ENCODE results near the gene CDK2.
"Not testable (repeated sequence)": the region's sequence is repeated elsewhere in the genome, so short reads cannot be mapped to it uniquely, and the experiment has no call there.

Gene CDK2

DNA sequence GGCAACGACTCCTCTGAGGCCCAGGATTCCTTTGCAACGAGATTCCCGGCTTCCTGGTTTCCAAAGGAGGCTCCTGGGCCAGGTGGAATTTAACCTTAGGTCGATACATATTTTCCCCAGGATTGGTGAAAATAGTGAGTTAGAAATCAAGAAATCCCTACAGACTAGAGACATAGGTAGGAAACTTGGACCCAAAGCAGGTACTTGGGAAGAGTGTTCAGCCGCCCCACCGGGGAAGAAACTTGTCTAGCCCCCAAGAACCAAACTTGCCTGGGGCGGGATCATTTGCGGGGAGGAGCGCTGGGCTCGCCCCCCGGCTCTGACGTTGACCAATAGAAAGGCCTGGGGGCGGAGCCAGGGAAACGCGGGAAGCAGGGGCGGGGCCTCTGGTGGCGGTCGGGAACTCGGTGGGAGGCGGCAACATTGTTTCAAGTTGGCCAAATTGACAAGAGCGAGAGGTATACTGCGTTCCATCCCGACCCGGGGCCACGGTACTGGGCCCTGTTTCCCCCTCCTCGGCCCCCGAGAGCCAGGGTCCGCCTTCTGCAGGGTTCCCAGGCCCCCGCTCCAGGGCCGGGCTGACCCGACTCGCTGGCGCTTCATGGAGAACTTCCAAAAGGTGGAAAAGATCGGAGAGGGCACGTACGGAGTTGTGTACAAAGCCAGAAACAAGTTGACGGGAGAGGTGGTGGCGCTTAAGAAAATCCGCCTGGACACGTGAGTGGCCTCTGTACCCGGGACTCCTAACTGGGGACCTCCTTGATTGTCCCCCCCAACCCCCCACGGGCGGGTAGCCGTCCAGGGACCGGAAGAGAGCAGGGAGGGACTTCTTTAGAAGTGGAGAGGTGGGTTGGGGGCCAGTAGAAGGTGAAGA is at the start of gene CDK2:
Gene CDK2, plus strand, starts transcription at position 423 of the 874 bp plus-strand sequence. Its CDS starts 179 bp downstream, at position 602.
- in situ Hi-C loops (cut with HindIII; ENCODE audit: low sequenced_read_pairs) = no loop called here

DNA sequence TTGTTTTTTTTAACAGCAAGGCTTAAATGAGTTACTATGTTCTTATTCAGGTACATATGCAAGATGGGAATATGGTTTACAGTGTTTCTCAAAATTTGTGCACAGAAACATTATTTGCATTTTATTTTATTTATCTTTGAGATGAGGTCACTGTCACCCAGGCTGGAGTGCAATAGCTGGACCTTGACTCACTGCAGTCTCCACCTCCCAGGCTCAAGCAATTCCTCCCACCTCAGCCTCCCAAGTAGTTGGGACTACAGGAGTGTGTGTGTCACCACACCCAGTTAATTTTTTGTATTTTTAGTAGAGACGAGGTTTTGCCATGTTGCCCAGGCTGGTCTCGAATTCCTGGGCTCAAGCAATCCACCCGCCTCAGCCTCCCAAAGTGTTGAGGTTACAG is 47.6 kb upstream of the CDK2 start:
- in situ Hi-C loops (cut with HindIII; ENCODE audit: low sequenced_read_pairs) = not testable (repeated sequence)

DNA sequence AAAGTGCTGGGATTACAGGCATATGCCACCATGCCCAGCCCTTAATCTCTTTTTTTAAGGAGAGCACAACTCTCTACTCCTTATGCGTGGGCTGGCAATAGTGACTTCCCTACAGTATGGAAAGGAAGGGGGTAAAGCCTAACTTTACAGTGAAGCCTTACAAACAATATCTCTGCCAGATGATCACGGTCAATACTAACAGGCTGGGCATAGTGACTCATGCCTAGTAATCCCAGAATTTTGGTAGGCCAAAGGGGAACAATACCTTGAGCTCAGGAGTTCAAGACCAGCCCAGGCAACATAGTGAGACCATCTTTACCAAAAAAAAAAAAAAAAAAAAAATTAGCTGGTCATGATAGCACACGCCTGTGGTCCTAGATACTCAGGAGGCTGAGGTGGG is 44.5 kb upstream of the CDK2 start:
- in situ Hi-C loops (cut with HindIII; ENCODE audit: low sequenced_read_pairs) = no loop called here

DNA sequence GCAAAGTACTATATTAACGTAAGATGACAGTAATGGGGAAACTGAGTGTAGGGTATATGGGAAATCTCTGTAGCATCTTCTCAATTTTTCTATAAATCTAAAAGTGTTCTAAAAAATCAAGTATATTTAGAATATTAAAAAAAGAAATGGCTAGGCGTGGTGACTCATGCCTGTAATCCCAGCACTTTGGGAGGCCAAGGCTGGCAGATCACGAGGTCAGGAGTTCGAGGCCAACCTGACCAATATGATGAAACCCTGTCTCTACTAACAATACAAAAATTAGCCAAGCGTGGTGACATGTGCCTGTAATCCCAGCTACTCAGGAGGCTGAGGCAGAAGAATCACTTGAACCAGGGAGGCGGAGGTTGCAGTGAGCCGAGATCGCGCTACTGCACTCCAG is 43.0 kb upstream of the CDK2 start:
- in situ Hi-C loops (cut with HindIII; ENCODE audit: low sequenced_read_pairs) = not testable (repeated sequence)

DNA sequence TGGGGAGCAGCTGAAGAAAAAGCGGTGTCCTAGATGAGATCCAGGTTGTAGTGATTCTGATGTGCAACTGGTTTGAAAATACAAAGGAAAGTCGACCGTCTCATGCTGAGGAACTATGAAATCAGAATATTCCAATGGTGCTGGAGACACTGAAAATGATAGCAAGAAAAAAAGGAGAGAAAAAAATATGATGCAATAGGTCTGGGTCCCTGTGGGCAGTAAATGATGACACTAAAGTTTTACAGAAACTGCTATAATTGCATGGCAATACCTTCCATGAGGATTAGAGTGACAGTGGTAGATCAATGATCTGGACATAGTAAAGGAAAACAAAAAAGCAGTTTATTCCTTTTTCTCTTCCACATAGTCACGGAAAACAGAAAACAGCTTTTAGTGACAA is 41.3 kb upstream of the CDK2 start:
- in situ Hi-C loops (cut with HindIII; ENCODE audit: low sequenced_read_pairs) = loop anchor here (5.0 kb wide), 2 partner anchors 43 to 83 kb away; partner anchors contain the start of gene MMP19

DNA sequence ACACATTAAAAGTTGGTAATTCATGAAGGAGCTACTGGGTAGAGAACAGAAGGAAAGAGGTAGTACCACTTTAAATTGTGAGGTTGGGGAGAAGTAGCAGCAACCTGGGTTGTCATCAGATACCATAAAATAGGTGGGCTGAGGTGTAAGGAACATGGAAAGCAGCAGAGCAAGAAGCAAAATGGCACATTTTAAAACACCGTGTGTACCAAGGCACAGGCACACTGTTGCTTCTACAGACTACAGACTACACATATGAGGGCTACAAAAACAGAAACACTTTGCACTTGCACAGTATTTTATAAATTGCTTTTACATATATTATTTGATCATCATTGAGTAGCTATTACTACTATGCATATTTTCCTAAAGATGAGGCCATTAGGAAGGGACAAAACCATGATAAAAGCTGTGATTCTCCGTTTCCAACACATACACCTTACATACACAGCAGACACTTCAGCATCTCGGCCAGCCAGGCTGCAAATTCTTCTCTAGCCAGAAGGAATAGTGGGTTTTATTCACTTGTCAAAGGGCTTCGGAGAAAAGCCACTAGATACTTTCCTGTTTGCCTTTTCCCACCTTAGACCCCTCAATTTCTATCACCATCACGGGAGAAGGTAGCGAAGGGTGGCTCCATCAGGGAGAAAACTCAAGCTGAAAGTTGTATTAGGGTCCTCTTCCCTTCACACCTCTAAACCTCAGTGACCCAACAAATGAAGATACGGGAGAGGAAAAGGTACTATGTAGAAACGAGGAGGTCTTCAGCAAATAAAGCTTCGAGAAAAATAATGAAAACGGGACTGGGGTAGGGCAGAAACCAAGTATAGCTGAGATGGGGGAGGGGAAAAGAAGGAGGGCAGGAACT is 40.5 kb upstream of the CDK2 start:
- in situ Hi-C loops (cut with HindIII; ENCODE audit: low sequenced_read_pairs) = loop anchor here (5.0 kb wide), 2 partner anchors 44 to 84 kb away; partner anchors contain the start of gene MMP19

DNA sequence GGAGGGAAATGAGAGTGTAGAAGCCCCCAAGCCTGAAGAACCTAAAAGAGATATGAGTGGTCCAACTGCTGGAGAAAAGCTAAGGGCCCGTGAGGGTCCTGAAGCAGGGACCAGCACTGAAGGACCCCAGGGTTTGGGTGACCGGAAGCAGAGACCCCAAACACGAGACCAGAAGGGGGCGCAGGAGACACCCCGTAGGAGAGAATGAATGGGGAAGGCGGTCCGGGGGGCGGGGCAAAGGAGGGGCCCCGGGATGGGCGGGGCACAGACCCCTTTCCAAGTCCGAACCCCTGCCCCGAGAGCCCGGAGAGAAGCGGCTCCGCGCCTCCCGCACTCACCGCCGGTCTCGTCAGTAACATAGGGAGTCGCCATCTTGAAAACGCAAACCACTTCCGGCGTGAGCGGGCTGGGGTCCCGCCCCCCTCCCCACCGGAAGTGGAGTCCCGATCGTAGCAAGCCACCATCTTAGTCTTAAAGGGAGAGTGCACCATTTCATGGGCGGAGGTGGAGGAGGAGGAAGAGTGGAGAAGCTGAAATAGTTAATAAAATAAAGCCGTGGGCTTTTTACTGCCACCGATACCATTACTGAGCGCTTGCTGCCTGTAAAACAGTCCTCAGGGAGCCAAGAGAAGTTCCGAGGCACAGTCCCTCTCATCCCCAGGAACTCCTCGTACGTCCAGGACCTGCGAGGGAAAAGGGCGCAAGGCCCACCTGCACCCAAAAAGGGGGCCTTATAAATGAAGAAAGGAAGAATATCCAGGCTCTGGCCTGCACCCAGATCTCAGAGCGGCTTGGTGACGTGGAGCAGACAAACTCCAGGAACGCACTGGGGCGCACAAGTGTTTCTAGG is 39.7 kb upstream of the CDK2 start:
- in situ Hi-C loops (cut with HindIII; ENCODE audit: low sequenced_read_pairs) = loop anchor here (5.0 kb wide), 2 partner anchors 45 to 85 kb away; partner anchors contain the start of gene MMP19

DNA sequence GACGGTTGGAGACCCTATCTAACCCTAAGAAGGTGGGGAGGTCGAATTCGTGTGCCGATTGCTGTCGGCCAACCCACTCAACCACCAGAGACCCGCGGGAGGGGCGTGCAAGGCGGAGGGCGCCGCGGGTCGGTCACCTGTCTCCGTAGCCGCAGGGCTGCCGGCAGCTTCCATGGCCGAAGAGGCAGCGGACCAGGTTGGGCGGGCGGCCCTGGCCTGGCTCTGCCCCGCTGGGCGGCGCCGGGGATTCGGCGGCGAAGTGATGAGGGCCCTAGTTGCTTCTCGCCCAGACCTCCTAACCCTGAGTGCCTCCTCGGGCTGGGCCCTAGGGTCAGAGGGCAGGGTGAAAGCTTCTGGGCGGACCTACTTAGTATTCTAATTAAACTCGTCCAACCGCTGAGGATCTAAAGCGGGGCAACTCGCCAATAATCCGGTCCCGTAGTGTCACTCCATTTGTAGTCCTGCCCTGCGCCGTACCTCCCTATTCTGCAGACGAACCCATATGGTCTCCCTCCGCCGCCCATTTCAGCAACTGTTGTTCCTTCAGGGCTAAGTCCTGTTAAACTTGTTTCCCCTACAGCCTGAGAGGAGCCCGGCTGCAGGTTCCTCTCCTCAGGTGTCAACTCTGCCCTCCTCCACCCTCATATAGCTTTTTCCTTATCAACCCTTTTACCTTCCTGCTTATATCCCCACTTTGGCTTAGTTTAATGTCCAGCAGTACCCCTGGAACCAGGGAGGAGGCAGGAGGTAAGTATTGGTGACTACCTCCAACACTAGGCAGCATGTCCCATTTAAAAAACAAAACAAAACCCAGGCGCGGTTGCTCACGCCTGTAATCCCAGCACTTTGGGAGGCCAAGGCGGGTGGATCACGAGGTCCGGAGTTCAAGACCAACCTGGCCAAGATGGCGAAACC is 38.8 kb upstream of the CDK2 start, which contains the start of gene PYM1:
Gene PYM1, minus strand, starts transcription at position 307 of the 915 bp plus-strand sequence. Its CDS starts 133 bp downstream, at position 174.
- in situ Hi-C loops (cut with HindIII; ENCODE audit: low sequenced_read_pairs) = loop anchor here (5.0 kb wide), 2 partner anchors 46 to 86 kb away; partner anchors contain the start of gene MMP19

DNA sequence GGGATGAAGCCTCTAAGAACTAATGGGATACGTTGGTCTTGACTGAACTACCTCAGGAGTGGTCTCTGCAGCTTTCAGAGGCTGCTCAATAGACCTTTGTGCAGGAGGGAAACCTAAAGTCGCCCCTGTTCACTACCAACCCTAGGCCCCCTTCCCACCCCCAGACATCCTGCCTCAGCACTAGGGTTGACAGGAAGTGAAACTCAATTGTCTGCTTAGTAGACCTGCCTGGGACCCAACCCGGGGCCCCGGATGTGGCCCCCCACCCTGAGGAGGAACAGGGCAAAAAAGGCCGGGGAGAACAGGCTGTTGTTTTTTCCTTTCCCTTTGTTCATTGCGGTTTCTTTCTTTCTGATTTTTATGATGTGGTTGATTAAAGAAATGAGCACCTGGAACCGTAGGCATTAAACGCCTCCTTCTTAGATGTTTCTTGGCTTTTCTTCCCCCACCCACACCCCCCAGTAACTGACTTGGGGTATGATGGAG is 37.3 kb upstream of the CDK2 start:
- in situ Hi-C loops (cut with HindIII; ENCODE audit: low sequenced_read_pairs) = loop anchor here (5.0 kb wide), 2 partner anchors 47 to 87 kb away; partner anchors contain the start of gene MMP19

DNA sequence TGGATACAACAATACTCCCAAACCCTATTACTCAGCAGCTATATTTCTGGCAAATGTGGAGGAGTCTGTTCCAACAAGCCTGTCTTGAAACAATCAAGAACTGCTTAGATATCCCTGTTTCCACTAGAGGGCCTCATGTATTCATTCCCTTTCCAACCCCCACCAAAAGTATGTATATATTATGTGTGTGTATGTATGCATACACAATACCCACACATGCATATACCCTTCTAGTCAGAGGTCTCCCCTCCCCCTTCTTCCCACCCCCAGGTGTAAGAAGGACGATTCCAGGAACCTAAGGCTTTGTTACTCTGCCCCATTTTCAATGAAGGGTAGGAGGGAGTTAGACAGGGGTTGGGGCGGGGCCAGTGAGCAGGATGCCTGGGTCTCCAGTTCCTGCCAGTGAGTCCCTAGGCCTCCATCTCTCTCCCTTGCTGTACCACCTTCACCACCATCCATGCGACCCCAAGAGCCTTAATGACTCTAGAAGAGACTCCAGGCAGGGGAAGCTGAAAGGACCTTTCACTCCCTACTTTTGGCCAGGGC is 35.8 kb upstream of the CDK2 start, which contains the start of gene DGKA:
Gene DGKA, plus strand, starts transcription at position 392 of the 546 bp plus-strand sequence. CDS start 5,342 bp downstream, outside the sequence.
- in situ Hi-C loops (cut with HindIII; ENCODE audit: low sequenced_read_pairs) = loop anchor here (5.0 kb wide), 1 partner anchor 114 kb away; the partner anchor contains the start of genes ORMDL2 and SARNP

DNA sequence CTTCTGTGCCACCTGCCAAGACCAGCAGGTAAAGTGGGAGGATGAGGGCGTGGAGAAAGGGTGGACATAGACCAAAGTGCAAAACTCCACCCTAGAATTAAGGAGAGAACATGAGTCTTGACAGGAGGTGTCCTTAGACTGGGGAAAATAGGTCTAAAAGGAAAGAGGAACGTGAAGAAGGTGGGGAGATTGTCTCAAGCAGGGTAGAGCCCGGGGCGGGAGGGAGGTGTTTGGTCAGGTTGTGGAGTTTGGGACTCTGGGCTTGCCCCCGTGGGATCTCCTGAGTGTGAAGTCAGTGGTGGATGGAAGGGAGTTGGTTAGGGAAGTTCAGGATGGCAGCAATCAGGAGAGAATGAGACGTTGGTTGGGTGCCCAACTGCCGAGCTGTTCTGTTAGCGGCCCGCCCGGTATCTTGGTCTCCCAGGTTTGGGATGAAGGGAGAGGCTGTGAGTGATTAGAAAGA is 35.3 kb upstream of the CDK2 start:
- in situ Hi-C loops (cut with HindIII; ENCODE audit: low sequenced_read_pairs) = loop anchor here (5.0 kb wide), 1 partner anchor 114 kb away; the partner anchor contains the start of genes ORMDL2 and SARNP

DNA sequence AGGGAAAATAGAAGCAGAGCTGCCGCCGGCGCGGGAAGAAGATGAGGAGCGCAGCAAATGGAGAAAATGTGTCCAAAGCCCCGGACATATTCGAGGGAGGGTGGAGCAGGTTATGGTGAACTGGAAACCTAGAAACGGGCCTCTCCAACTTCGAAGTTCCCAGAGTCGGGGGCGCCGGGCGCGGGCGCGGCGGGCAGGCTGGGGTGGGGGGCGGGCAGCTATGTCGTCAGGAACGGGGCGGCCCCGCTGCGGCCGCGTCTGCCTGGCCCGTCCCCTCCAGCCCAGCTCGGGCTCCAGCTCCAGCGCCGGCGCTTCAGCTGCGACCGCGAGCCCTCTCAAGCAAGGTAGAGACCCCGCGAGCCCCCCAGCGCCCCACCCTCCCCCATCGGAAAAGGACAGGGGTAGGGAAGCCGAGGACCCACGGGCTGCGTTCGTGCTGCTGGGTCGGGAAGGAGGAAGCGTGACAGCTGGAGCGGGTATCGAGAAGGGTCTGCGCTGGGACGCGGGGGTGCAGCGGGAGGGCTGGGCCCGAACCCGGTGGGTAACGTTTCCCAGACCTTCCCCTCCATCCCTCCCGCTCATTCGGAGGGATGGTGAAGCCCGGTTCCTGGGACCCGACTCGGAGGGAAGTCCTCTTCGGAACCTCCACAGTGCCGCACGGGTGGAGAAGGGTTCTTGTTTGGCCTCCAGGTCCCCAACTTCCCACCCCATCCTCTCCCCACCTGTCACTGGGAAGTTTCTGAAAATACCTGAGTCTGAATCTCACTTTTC is 34.7 kb upstream of the CDK2 start:
- in situ Hi-C loops (cut with HindIII; ENCODE audit: low sequenced_read_pairs) = loop anchor here (5.0 kb wide), 1 partner anchor 115 kb away; the partner anchor contains the start of genes ORMDL2 and SARNP

DNA sequence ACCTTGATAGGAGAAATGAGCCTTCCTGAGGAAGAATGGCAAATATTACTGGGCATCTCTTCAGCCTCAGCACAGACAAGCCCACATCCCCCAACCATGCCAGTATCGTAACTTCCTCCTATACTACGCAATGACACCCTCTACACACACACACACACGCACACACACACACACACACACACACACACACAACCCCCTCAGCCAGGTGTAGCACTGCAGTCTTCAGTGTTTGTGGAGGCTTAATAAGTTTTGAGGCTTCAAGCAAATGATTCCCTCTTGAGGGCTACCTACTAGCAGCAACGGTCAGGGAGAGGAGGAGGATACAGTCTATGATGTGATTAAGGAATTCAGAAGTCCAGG is 34.1 kb upstream of the CDK2 start:
- in situ Hi-C loops (cut with HindIII; ENCODE audit: low sequenced_read_pairs) = loop anchor here (5.0 kb wide), 1 partner anchor 115 kb away; the partner anchor contains the start of genes ORMDL2 and SARNP

DNA sequence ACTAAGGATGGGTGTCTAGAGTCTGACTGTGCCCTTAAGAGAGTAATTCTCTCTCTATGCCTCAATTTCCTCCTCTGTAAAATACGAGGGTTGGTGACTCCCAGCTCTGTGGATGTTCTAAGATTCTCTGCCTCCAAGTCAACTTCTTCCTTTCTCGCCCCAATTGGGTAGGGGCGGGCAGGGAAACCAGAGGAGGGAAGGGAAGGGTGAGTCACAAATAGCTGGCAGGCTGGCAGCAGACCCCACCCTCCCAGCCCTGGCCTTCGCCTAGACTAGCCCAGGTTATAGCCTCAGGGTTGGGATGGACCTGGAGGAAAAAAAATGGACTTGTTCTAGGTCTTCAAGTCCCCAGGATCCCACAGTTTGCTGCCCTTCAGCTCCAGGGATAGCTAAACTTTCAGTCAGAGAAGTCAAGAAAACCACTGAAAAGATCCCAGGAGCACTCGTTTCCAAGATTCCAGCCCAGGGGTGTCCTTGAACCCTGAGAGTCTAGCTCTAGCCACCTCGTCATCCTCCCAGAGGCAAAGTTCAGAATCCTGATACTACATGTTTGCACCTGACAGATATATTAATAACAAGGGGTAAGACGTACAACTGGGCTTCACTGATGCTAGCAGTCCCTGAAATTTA is 33.3 kb upstream of the CDK2 start:
- in situ Hi-C loops (cut with HindIII; ENCODE audit: low sequenced_read_pairs) = loop anchor here (5.0 kb wide), 1 partner anchor 116 kb away; the partner anchor contains the start of genes ORMDL2 and SARNP

DNA sequence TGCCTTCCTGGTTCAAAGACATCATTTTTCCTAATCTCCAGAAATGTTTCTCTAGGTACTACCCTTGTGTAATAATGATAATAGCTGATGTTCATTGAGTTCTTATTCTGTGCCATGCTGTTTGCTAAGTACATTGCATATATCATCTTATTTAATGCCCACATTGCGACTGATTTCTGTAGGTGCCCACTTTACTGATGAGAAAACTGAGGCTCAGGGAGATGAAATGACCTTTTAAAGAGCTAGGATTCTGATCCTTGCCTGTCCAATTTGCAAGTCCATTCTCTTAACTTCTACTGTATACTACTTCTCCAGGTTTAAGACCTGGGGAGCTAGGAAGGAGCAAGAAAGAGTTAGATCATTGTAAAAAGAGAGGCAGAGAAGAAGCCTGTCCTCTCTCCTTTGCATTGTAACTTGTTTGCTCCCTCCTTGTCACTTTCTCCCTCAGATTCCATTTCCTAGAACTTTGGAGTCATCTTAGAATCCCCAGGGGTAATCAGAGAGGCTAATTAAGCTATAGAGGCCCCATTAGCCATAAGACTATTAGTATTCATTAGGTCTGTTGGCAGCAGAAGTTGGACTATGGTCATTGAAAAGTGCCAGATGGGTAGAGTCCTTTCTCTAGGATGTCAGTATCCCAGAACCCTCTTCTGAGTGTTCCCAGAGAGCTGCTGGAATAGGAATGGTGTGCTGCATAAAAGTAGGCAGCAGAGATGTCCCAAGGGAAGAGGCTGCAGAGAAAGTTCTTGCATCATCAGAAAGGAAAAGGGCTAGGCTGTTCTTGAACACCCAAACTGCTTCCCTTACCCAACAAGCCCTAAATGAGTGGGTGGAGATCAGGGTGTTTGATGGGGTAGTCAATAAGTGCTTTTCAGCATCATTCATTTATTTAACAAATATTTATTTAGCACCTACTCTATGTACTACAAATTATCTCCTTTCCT is 32.6 kb upstream of the CDK2 start:
- in situ Hi-C loops (cut with HindIII; ENCODE audit: low sequenced_read_pairs) = loop anchor here (5.0 kb wide), 1 partner anchor 117 kb away; the partner anchor contains the start of genes ORMDL2 and SARNP

DNA sequence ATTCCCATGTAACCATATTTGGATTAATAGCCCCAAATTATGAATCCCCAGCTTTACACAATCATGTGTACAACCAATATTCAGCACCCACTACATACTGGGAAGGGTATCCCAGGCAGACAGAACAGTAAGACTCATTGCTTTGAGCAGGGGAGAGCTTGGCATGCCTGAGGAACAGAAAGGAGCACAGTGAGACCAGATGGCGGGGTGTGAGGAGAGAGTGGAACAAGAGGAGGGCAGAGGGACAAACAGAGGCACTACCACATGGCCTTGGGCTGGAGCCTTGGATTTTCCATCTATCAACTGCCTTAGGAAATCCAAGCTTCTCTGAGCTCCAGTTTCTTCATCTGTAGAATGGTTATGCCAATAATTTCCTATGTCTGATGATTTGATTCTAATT is 31.9 kb upstream of the CDK2 start:
- in situ Hi-C loops (cut with HindIII; ENCODE audit: low sequenced_read_pairs) = loop anchor here (5.0 kb wide), 1 partner anchor 117 kb away; the partner anchor contains the start of genes ORMDL2 and SARNP

All from endothelial cell of hepatic sinusoid (primary cell).